GM12873 (cell line): ENCODE results near the gene TBC1D2.

Experiments
- TF ChIP-seq, protein P1 (sequence below): IDR thresholded peaks from 2 replicates; pipeline ENCODE4 v1.5.1; 2012; ENCODE audit warnings: low read depth, mild to moderate bottlenecking, moderate library complexity, low read length, control low read depth; ENCODE audit not compliant: insufficient read depth; ENCODE audit errors: missing control alignments

The TBC1D2 gene

DNA sequence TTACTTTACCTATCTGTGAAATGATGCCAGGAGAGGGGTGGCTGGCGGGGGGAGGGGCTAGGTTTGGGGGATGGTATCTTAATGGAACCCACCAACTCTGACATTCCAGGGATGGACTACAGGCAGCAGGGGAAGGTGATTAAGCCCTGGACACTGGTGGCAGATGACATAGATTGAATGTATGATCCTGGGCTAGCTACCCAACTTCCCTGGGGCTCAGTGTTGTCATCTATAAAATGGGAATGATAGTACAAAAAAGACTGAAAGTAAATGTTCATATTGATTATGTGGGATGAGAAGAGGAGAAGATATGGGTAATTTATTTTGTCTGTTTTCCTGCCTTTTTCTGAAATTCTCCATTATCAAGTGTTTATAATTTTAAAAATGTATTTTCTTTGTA, 69.2 kb downstream of the TBC1D2 start:
- TF ChIP-seq, protein P1, sequence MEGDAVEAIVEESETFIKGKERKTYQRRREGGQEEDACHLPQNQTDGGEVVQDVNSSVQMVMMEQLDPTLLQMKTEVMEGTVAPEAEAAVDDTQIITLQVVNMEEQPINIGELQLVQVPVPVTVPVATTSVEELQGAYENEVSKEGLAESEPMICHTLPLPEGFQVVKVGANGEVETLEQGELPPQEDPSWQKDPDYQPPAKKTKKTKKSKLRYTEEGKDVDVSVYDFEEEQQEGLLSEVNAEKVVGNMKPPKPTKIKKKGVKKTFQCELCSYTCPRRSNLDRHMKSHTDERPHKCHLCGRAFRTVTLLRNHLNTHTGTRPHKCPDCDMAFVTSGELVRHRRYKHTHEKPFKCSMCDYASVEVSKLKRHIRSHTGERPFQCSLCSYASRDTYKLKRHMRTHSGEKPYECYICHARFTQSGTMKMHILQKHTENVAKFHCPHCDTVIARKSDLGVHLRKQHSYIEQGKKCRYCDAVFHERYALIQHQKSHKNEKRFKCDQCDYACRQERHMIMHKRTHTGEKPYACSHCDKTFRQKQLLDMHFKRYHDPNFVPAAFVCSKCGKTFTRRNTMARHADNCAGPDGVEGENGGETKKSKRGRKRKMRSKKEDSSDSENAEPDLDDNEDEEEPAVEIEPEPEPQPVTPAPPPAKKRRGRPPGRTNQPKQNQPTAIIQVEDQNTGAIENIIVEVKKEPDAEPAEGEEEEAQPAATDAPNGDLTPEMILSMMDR: no peak

DNA sequence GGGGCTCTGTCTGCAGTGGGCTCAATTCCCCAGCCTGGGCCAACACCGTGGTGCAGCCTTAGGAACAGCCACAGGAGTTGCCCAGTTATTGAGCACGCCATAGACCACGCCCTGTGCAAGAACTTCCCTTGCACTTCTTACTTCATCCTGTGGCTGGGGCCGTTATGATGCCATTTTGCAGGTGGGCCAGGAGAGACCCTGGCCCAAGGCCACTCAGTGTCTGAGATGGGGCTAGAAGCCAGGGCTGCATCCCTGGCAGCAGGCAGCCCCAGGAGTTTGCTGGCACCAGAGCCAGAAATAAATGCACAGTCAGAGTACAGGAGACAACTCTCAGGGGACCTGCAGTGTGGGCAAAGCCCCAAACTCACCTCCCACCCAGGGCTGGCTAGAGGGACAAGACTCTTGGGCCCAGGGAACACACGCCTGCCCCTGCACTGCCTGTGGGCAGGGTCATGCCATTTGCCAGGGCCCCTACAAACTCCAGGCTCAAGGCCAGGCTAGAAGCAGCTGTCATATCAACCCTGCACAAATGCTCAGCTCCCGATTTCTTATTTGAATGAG, 69.8 kb downstream of the TBC1D2 start:
- TF ChIP-seq, protein P1: no peak

DNA sequence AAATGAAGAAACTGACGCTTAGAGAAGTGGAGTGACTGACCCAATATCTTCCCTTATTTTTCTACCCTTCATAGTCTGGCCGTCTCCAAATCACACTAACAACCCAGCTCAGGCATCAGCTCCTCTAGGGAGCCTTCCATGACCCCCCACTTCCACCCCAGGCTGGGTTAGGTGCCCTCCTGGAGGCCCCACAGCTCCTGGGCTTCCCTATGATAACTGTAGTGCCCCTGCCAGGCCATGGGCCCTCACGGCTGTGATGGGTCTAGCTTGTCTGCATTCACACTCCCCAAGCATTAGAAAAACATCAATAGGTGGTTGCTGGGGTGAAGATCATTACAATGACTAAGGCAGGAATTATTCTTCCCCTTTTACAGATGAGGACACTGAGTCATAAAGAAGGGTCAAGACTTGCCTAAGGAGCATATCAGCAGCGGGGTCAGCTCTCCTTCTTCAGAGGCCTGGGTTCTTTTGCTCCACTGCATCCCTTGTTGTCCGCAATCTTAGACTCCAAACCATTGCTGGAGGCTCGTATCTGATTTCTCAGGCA, 70.4 kb downstream of the TBC1D2 start:
- TF ChIP-seq, protein P1: no peak

DNA sequence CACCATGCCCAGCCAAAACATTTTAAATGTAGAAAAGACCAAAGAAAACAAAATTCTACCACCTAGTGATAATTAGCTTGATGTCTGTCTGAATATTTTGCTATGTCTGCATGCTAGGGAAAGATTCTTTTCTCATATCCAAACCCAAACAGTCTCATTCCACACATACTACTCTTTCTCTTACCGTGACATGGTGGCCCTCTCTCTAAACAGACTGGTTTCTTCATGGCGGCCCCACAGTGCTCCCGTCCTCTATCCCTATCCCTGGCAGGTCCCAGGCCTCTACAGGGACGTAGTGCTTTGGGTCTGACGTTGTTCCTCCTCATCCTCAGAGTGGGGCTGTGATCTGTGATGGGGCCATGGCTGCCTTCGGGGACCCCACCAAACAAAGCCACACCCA, 71.1 kb downstream of the TBC1D2 start:
- TF ChIP-seq, protein P1: no peak

DNA sequence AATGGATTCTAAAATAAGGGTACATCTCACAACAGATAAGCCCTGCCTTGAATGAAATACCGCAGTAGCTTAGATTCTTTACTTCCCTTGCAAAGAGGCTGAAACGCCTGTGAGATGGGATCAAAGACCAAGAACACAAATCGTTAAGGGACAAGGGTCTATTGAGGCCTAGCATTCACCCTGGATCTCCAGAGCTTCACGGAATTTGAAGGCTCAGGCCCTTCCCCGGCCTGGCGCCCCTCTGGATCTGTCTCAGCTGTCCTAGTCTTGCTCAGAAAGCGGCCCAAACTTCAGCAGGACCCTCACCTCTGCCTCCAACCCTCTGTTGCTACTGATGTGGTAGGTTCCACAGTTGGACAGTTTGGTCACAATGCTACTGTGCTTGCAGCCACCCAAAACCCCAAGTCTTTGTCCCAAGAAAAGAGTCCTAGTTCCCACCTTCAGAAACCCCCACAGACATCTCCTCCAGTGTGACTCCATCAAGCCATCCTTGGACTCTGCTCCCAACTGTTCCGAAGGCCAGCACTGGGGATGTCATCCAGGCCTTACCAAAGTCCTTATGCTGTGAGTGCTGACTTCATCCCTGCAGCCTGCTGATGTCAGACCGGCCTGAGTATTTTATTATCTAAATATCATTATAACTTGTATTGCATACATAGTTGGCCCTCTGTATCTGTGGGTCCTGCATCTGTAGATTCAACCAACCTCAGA, 72.4 kb downstream of the TBC1D2 start:
- TF ChIP-seq, protein P1: no peak

DNA sequence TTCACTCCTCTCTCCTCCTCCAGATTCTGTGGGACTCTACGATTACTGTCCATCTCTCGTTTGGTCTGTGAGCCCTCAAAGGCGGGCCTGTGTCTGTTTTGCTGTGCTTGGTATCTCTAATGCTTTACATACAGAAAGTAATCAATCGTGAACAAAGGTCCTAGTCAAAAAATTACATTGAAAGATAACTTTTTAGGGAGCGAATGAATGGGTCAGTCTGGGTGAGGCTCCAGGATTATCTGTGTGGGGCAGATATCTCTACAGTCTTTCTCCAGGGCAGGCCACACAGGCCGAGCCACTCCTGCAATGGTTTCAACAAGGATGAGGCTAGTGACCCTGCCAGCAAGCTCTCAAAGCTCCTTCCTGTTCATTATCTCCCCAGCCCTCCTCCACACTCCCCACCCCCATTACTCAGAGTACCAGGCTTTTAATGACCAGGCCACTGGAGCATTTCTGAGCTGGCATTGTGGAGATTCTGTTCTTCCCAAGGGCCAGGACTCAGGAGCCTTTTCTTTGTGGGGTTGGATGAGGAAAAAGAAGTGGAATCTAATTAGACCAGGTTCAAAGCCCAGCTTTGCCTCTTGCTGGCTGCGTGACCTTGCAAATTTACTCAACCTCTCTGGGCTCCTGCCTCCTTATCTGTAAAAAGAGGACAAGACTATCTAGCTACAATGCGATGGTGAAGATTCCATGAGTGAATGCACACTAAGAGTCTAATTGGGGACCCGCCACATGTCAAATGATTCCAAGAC, 73.2 kb downstream of the TBC1D2 start:
- TF ChIP-seq, protein P1: no peak

DNA sequence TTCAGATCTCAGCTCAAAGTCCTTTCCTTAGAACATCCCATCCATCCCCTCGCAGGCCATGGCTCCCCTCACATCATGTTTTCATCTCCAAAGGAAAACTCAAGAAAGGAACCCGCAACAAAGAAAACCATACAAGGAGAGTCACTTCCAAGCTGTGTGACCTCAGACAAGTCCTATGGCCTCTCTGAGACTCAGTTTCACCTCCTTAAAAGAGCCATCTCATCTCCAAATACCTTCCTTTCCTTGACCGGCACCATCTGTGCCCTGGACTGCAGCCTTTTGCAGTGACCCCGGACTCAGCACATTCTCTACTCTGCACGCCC, 73.7 kb downstream of the TBC1D2 start:
- TF ChIP-seq, protein P1: no peak
